ENCODE measurements around the gene MRPS6.

The MRPS6 gene

GRCh38 chr21:34133802-34134201, 60.4 kb downstream of the MRPS6 start:
- Histone ChIP-seq H3K27me3 (ENCODE audit: insufficient read depth, low read length) (no peaks in the 10 kb centered on the region), H3K4me3 (ENCODE audit: low read length) (no peak overlapping the region), H3K36me3 (ENCODE audit: insufficient read depth, low read length) (peaks cover 34% of the 10 kb centered on the region), H3K9ac (ENCODE audit: low read depth, low read length) (no peak overlapping the region), H3K4me1 (ENCODE audit: insufficient read depth, low read length) (peaks cover 32% of the 10 kb centered on the region), H3K27ac (ENCODE audit: low read depth, low read length) (no peak overlapping the region), H3K9me3 (ENCODE audit: insufficient read depth, low read depth, low read length) (peaks cover 4% of the 10 kb centered on the region; the same call in 1 of the 2 replicates)
- 84% methylated on average over 2 of the region's 2 CpGs for WGBS

GRCh38 chr21:34135330-34135729, 62.0 kb downstream of the MRPS6 start:
- H3K27me3 ChIP-seq (ENCODE audit: insufficient read depth, low read length) = no peaks in the 10 kb centered on the region
- H3K27ac ChIP-seq (ENCODE audit: low read depth, low read length) = no peak overlapping the region
- no peak overlapping the region for H3K9ac ChIP-seq (ENCODE audit: low read depth, low read length)
- no peak overlapping the region for H3K4me3 ChIP-seq (ENCODE audit: low read length)
- H3K4me1 ChIP-seq (ENCODE audit: insufficient read depth, low read length) = peaks cover 19% of the 10 kb centered on the region; the same call in 1 of the 2 replicates
- peaks cover 34% of the 10 kb centered on the region for H3K36me3 ChIP-seq (ENCODE audit: insufficient read depth, low read length)
- H3K9me3 ChIP-seq (ENCODE audit: insufficient read depth, low read depth, low read length) = peaks cover 4% of the 10 kb centered on the region; the same call in 1 of the 2 replicates
- 94% methylated on average over 5 of the region's 5 CpGs for WGBS

- no peak overlapping the region for H3K27ac ChIP-seq (ENCODE audit: low read depth, low read length)
- H3K4me3 ChIP-seq (ENCODE audit: low read length) = no peak overlapping the region
- 97% methylated on average over 4 of the region's 4 CpGs for WGBS
- H3K4me1 ChIP-seq (ENCODE audit: insufficient read depth, low read length) = no peaks in the 10 kb centered on the region
- peaks cover 54% of the 10 kb centered on the region for H3K36me3 ChIP-seq (ENCODE audit: insufficient read depth, low read length)
- H3K9ac ChIP-seq (ENCODE audit: low read depth, low read length) = no peak overlapping the region
- H3K27me3 ChIP-seq (ENCODE audit: insufficient read depth, low read length) = no peaks in the 10 kb centered on the region
- peaks cover 20% of the 10 kb centered on the region for H3K9me3 ChIP-seq (ENCODE audit: insufficient read depth, low read depth, low read length)
Measured at GRCh38 chr21:34141373-34141772, 68.0 kb downstream of the MRPS6 start.

- whole genome bisulfite sequencing = 96% methylated on average over 13 of the region's 13 CpGs
Measured at GRCh38 chr21:34143685-34144182, 70.4 kb downstream of the MRPS6 start.

GRCh38 chr21:34144224-34144623, 70.8 kb downstream of the MRPS6 start:
- Histone ChIP-seq H3K4me3 (ENCODE audit: low read length) (no peak overlapping the region), H3K27me3 (ENCODE audit: insufficient read depth, low read length) (no peaks in the 10 kb centered on the region), H3K9ac (ENCODE audit: low read depth, low read length) (no peak overlapping the region), H3K27ac (ENCODE audit: low read depth, low read length) (no peak overlapping the region), H3K9me3 (ENCODE audit: insufficient read depth, low read depth, low read length) (peaks cover 16% of the 10 kb centered on the region), H3K36me3 (ENCODE audit: insufficient read depth, low read length) (peaks cover 44% of the 10 kb centered on the region), H3K4me1 (ENCODE audit: insufficient read depth, low read length) (no peaks in the 10 kb centered on the region)
- WGBS = 95% methylated on average over 6 of the region's 6 CpGs

More at GRCh38 chr21:34143685-34144182, 70.4 kb downstream of the MRPS6 start:
- Histone ChIP-seq H3K27me3 (ENCODE audit: insufficient read depth, low read length) (no peaks in the 10 kb centered on the region), H3K4me1 (ENCODE audit: insufficient read depth, low read length) (no peaks in the 10 kb centered on the region), H3K36me3 (ENCODE audit: insufficient read depth, low read length) (peaks cover 44% of the 10 kb centered on the region), H3K9me3 (ENCODE audit: insufficient read depth, low read depth, low read length) (peaks cover 16% of the 10 kb centered on the region), H3K9ac (ENCODE audit: low read depth, low read length) (no peak overlapping the region), H3K4me3 (ENCODE audit: low read length) (no peak overlapping the region), H3K27ac (ENCODE audit: low read depth, low read length) (no peak overlapping the region)

GRCh38 chr21:34147792-34148418, 74.5 kb downstream of the MRPS6 start:
- 95% methylated on average over 10 of the region's 10 CpGs for WGBS
- H3K4me3 ChIP-seq (ENCODE audit: low read length) = no peak overlapping the region
- H3K27ac ChIP-seq (ENCODE audit: low read depth, low read length) = no peak overlapping the region
- peaks cover 30% of the 10 kb centered on the region for H3K36me3 ChIP-seq (ENCODE audit: insufficient read depth, low read length)
- no peaks in the 10 kb centered on the region for H3K27me3 ChIP-seq (ENCODE audit: insufficient read depth, low read length)
- no peak overlapping the region for H3K9ac ChIP-seq (ENCODE audit: low read depth, low read length)
- H3K9me3 ChIP-seq (ENCODE audit: insufficient read depth, low read depth, low read length) = peaks cover 16% of the 10 kb centered on the region
- no peaks in the 10 kb centered on the region for H3K4me1 ChIP-seq (ENCODE audit: insufficient read depth, low read length)

GRCh38 chr21:34148419-34148804, 75.0 kb downstream of the MRPS6 start:
- Histone ChIP-seq H3K27me3 (ENCODE audit: insufficient read depth, low read length) (no peaks in the 10 kb centered on the region), H3K27ac (ENCODE audit: low read depth, low read length) (no peak overlapping the region), H3K4me1 (ENCODE audit: insufficient read depth, low read length) (no peaks in the 10 kb centered on the region), H3K9me3 (ENCODE audit: insufficient read depth, low read depth, low read length) (peaks cover 13% of the 10 kb centered on the region), H3K4me3 (ENCODE audit: low read length) (no peak overlapping the region), H3K36me3 (ENCODE audit: insufficient read depth, low read length) (peaks cover 25% of the 10 kb centered on the region), H3K9ac (ENCODE audit: low read depth, low read length) (no peak overlapping the region)
- 89% methylated on average over 3 of the region's 3 CpGs for WGBS

GRCh38 chr21:34148826-34149558, 75.6 kb downstream of the MRPS6 start:
- H3K36me3 ChIP-seq (ENCODE audit: insufficient read depth, low read length) = peaks cover 19% of the 10 kb centered on the region
- H3K27me3 ChIP-seq (ENCODE audit: insufficient read depth, low read length) = no peaks in the 10 kb centered on the region
- peaks cover 13% of the 10 kb centered on the region for H3K9me3 ChIP-seq (ENCODE audit: insufficient read depth, low read depth, low read length)
- no peak overlapping the region for H3K27ac ChIP-seq (ENCODE audit: low read depth, low read length)
- no peak overlapping the region for H3K9ac ChIP-seq (ENCODE audit: low read depth, low read length)
- WGBS = 98% methylated on average over 7 of the region's 7 CpGs
- no peaks in the 10 kb centered on the region for H3K4me1 ChIP-seq (ENCODE audit: insufficient read depth, low read length)
- H3K4me3 ChIP-seq (ENCODE audit: low read length) = no peak overlapping the region

GRCh38 chr21:34152500-34152899, 79.1 kb downstream of the MRPS6 start:
- H3K9me3 ChIP-seq (ENCODE audit: insufficient read depth, low read depth, low read length) = no peaks in the 10 kb centered on the region; the same call in 1 of the 2 replicates
- H3K36me3 ChIP-seq (ENCODE audit: insufficient read depth, low read length) = 0 out of 2 replicates have a peak, but pooled peaks cover 6% of the 10 kb centered on the region
- no peak overlapping the region for H3K4me3 ChIP-seq (ENCODE audit: low read length)
- WGBS = 95% methylated on average over 5 of the region's 5 CpGs
- H3K4me1 ChIP-seq (ENCODE audit: insufficient read depth, low read length) = no peaks in the 10 kb centered on the region
- H3K27ac ChIP-seq (ENCODE audit: low read depth, low read length) = no peak overlapping the region
- no peak overlapping the region for H3K9ac ChIP-seq (ENCODE audit: low read depth, low read length)
- no peaks in the 10 kb centered on the region for H3K27me3 ChIP-seq (ENCODE audit: insufficient read depth, low read length)

- peaks cover 4% of the 10 kb centered on the region for H3K9me3 ChIP-seq (ENCODE audit: insufficient read depth, low read depth, low read length)
- H3K4me3 ChIP-seq (ENCODE audit: low read length) = no peak overlapping the region
- peaks cover 7% of the 10 kb centered on the region; the same call in 1 of the 2 replicates for H3K36me3 ChIP-seq (ENCODE audit: insufficient read depth, low read length)
- WGBS = 91% methylated on average over 5 of the region's 5 CpGs
- H3K4me1 ChIP-seq (ENCODE audit: insufficient read depth, low read length) = no peaks in the 10 kb centered on the region
- H3K27me3 ChIP-seq (ENCODE audit: insufficient read depth, low read length) = no peaks in the 10 kb centered on the region
- H3K9ac ChIP-seq (ENCODE audit: low read depth, low read length) = no peak overlapping the region
- no peak overlapping the region for H3K27ac ChIP-seq (ENCODE audit: low read depth, low read length)
Measured at GRCh38 chr21:34154878-34155277, 81.5 kb downstream of the MRPS6 start.

GRCh38 chr21:34156957-34157356, 83.6 kb downstream of the MRPS6 start:
- Histone ChIP-seq H3K27ac (ENCODE audit: low read depth, low read length) (no peak overlapping the region), H3K4me1 (ENCODE audit: insufficient read depth, low read length) (no peaks in the 10 kb centered on the region), H3K36me3 (ENCODE audit: insufficient read depth, low read length) (peaks cover 4% of the 10 kb centered on the region; the same call in 1 of the 2 replicates), H3K4me3 (ENCODE audit: low read length) (no peak overlapping the region), H3K27me3 (ENCODE audit: insufficient read depth, low read length) (no peaks in the 10 kb centered on the region), H3K9me3 (ENCODE audit: insufficient read depth, low read depth, low read length) (peaks cover 5% of the 10 kb centered on the region; the same call in 1 of the 2 replicates), H3K9ac (ENCODE audit: low read depth, low read length) (no peak overlapping the region)
- WGBS = 89% methylated on average over 3 of the region's 3 CpGs
